RPMI7951 (cell line): ENCODE measurements around the gene SKI. TPM values are rescaled to one million over a fixed set of nuclear protein-coding genes. Genes with fewer than 3 reads are reported as not detected.

Experiments
- DNase-seq: peaks from one replicate; pipeline ENCODE4 v3.0.0-alpha.2; 2012; ENCODE audit warnings: low read depth
- total RNA-seq: library from RNA; depleted of rRNA; stranded (reverse); fragments of >200 nt; shearing (Covaris generic); gene quantifications from 2 replicates; pipeline ENCODE4 v1.2.3, GENCODE V29; 2014; rRNA removed

SKI gene
- total RNA-seq, result 3.5 and 7.7 TPM in 2 replicates

GRCh38 chr1:2228157-2228594 is at the start of gene SKI:
SKI (plus strand) TSS chr1:2228319; CDS start chr1:2228767, 448 bp downstream.
- DNase-seq, result no peak

DNA sequence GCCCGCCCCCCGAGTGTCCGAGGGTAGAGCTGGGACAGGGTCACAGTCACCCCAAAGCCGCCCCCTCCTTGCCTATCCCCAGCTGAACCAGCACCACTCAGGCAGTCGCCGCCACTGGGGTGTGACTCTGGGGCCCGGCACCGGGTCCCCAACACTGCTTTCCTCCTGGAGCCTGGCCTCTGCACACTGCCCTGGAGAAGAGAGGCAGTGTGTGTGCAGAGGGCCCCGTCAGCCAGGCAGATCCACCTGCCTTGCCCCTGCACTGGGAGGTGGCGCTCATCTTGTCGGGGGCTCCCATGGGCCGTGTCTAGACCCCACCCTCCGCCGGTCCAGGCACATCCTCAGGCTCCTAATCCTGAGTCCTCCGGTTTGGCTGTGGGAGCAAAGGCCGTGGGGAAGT is 49.2 kb upstream of the SKI start:
- no peak for DNase-seq

GRCh38 chr1:2179283-2180013 is 48.7 kb upstream of the SKI start:
- no peak for DNase-seq

DNA sequence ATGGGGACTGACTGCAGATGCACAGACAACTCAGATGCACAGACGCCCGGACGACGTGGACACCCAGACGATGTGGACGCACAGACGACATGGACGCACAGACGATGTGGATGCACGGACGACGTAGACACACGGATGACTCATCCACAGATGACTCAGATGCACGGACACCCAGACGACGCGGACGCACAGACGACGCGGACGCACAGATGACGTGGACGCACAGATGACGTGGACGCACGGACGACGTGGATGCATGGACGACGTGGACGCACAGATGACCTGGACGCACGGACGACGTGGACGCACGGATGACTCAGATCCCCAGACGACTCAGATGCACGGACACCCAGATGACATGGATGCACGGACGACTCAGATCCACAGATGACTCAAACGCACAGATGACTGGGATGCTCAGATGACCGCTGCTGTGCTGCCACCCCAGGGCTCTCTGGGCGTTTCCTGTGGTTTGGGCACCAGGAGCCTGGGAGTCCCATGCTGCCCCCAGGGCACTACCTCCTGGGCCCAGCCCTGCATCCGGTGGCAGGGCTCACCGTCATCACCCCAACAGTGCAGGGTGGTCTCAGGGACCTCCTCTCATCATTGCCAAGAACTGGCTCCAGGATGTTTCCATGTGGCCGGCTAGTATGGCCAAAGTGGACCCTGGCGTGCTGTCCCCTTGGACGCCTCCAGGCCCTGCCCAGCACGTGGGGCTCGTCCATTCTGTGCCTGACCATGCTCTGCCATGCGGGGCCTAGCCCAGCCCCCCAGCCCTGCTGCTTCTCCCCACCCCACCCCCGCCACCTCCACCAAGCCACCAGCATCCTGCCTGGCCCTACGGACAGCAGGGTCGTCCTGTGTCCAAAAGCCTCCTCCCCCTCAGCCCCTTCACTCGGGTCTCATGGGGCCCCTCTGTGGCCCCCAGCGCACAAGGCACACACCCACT is 47.5 kb upstream of the SKI start:
- peak; percentile 97 for DNase-seq

DNA sequence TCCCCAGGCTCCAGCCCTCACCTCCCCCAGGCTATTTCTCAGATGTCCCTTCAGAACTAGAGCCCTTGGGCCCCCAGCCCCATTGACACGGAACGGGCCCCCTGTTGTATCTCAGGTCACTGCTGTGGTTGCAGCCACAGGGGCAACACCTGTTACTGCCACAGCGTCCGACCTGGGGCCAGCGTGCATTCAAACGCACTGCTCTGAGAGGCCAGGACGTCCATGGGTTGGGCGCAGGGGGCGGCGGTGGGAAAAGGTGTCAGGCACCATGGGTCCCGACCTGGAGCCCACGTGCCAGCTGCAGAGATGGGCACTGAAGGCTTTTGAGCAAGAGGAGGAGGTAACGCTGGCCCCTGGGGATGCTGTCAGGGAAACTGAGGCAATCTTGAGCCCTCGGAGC is 46.8 kb upstream of the SKI start:
- DNase-seq, result no peak

DNA sequence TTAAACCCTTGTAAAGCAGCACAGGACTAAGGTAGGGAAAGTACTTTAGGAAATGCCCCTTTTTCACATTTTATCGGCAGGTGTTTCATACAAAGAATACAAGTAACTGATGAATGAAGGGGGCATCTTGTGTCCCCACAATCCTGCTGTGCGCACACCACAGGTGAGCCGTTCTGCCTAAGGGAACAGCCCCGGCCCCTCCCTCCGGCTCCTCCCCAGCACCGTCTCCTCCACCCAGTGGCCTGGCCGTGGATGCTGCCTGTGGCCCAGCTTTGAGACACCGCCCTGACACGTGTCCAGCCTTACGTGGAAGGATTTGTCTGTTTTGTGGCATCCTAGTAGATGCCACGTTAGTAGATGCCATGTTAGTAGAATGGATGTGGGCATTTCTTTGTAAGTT is 46.4 kb upstream of the SKI start:
- DNase-seq, result no peak

DNA sequence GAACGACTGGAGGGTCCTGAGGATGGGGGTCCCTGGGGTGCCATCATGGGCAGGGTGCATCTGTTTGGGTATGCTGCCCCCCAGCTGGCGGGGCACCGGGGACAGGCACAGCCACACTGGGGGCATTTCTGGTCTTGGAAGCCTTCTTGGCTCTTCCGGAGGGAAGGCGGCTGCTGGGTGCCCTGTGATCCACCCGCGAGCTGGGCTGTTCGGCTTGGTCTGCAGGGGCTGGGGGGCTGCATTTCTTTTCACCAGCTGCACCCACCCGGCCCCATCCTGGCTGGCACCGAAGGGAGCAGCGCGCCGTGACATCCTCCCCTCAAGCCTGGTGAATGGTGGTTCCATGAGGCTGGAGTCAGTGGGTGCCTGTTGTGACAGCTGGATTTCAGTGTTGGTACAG is 45.7 kb upstream of the SKI start:
- no peak for DNase-seq

- no peak for DNase-seq
Measured at GRCh38 chr1:2183937-2184334, 44.2 kb upstream of the SKI start.

- no peak for DNase-seq
Measured at GRCh38 chr1:2184531-2184930, 43.6 kb upstream of the SKI start.

DNA sequence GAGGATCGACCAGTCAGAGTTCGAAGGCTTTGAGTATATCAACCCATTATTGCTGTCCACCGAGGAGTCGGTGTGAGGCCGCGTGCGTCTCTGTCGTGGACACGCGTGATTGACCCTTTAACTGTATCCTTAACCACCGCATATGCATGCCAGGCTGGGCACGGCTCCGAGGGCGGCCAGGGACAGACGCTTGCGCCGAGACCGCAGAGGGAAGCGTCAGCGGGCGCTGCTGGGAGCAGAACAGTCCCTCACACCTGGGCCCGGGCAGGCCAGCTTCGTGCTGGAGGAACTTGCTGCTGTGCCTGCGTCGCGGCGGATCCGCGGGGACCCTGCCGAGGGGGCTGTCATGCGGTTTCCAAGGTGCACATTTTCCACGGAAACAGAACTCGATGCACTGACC is 43.2 kb upstream of the SKI start:
- DNase-seq, result no peak

DNA sequence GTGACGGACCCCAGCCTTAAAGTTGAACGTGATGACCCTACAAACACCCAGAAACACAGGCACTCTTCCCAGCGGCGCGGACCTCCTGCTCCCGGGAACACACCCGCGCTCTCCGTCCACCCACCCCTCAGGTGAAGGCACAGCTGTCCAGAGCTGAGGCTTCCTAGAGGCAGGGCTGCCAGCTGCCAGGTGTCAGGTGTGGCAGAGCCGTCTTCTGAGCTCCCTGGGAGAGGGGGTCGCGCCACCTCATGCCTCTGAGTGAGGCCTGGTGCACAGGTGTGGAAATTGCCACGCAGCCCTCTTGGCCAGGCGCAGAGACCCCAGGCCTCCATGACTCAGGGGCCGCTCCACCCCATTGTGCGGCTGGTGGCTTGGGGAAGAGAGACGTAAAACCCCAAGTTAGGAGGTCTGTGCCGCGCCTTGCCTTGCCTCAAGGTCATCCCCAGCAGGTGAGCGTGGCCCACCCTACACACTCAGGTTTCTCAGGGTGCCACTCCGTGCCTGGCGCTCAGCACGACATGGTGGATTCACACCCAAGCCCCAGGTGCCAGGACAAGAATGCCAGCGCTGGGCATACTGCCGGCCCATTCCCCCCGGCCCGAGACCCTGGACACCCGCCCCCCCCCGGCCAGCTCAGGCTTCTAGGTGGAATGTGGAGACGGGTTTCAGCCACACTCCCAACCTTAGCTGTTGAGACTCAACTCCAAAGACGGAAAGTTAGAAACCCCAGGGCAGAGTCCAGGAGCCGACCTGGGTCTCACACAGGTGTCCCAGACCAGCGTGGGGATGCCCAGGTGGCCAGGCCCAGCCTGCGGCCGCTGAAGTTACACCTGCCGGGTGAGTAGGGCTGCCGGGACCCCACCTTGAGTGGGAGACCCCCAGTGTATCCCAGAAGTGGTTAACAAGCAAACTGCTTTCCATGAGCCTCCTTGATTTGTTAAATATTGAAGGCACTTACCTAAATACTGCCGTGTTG is 42.0 kb upstream of the SKI start:
- no peak for DNase-seq

GRCh38 chr1:2186901-2187300 is 41.2 kb upstream of the SKI start:
- no peak for DNase-seq

DNA sequence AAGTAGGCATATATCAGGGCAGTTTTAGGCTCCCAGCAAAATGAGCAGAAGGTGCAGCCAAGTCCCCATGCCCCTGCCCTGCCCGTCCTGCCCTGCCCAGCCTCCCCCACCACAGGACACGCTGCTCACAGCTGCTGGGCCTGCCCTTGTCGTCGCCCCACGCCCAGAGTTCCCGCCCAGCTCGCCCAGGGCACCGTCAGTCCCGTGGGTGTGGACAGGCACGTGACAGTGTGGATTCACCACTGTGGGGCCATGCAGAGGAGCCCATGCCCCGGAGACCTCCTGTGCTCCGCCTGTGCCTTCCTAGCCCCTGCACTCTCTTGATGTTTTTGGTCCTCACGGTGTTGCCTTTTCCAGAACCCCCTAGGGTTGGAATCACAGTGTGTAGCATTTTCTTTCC is 40.5 kb upstream of the SKI start:
- DNase-seq, result no peak

GRCh38 chr1:2188336-2188735 is 39.8 kb upstream of the SKI start:
- no peak for DNase-seq

DNA sequence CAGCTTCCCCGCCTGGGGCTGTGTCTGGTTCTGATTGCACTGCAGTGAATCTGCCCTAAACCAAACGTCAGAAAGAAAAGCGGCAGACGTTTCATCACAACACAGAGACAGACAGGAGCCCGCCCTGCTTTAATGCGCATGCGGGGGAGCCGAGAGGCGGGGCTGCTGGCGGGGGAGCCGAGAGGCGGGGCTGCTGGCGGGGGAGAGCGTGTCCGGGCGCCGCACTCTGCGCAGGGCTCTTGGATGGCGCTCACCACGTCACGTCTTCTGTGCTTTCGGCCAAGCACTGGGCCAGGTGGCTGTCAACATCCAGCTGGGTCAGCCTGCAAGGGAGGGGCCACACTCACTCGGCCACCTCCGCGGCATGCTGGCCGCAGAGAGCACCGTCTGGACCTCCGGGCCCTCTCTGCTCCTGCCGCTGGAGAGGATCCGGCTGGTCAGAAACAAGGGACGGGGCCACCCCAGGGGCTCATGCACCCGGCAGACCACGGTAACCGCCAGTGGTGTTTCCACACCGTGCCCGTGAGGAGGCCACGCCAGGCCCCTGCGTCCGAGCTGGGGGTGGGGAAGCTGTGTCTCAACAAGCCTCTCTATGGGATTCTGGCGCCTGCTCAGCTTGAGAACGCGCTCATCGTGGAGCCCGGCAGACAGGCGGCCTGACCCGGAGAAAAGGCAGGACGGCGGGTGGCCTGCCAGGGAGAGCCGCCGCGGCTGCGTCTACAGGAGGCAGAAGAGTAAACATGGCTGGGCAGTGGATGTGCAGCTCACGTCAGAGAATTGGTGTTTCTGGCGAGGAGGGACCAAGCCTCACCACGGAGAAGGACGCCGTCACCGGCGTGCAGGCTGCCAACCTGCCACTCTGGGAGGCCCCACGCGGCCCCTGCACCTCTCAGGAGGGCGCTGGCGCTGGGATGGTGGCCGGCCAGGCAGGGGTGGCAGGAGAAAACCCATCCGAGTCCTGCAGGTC is 38.4 kb upstream of the SKI start:
- DNase-seq, result peak; percentile 96

- no peak for DNase-seq
Measured at GRCh38 chr1:2190491-2190976, 37.6 kb upstream of the SKI start.

DNA sequence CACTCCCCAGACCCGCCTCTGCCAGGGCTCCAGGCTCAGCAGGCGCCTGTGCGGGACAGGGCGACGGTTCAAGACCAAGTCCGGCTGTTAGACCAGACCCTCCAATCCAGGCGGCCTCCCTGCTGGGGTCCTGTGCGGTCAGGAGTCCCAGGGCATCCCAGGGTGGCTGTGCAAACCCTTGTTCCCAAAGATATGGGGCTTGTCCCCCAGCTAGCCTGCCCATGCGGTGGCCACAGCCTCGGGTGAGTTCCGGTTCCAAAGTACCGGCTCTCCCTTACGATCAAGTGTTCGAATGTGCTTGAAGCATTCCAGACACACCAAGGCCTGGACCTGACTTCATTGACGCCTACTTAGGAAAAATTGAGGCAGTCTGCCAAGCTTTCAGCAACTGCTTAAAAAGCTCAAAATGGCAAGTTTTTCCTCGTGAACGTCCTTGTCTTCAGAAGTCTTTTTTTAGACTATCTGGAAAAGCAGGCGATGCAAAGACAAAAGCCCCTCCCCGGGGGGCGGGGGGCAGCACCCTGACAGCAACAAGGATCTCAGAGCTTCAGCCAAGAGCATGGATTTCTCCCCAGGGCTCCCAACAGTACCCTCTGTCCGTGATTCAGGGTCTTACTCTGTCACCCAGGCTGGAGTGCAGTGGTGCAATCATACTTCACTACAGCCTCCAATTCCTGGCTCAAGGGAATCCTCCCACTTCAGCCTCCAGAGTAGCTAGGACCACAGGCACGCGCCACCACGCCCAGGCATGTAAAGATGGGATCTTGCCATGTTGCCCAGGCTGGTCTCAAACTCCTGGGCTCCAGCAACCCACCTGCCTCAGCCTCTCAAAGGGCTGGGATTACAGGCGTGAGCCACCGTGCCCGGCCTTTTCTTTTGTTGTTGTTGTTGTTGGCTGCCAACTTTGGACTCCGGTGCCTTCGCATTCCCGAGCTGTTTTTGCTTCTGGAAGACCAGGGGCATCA is 35.8 kb upstream of the SKI start:
- DNase-seq, result no peak

GRCh38 chr1:2193514-2194281 is 34.4 kb upstream of the SKI start:
- no peak for DNase-seq
